ENCODE results near the gene ZNF595. TPM values are rescaled to one million over a fixed set of nuclear protein-coding genes. Genes with fewer than 3 reads are reported as not detected.
"Not testable (repeated sequence)": the region's sequence is repeated elsewhere in the genome, so short reads cannot be mapped to it uniquely, and the experiment has no call there.

The ZNF595 gene
- 10 to 100 TPM in 1 of 2 experiments, 1 to 10 TPM in 1; 8.5 to 10.6 TPM for total RNA-seq

DNA sequence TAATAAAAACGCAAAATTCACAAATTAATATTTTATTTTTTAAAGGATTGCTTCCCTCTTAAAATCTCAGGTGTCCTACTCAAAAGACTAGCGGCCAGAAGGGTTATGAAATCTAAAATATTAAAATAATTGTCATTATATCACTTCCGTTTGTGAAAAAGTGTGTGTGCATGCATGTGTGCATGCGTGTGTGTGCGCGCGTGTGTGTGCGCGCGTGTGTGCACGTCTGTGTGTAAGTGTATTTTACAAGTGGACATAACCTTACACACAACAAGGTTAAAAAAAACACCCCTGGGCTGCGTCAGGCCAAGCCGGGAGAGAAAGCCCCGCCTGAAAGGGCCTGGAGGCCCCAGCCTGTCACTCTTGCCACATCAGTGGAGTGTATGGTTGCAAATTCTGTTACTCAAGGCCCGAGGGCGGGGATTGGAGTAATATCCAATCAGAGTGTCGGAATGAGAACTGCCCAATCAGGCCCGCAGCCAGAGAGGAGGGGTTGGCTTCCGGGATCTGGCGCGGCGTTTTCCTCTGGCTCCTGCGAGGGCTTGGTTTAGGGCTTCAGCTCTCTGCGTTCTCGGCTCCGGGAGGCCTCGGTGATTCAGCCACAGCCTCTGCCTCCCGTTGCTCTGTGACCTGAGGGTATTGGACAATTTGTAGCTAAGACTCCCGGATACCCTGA lies at the start of gene ZNF595:
TSS of gene ZNF595 (plus strand) at position 518 of the 676 bp plus-strand sequence. CDS start 168 bp downstream, outside the sequence.
- H3K4me1 Mint-ChIP-seq; H3K36me3 Mint-ChIP-seq; H3K4me3 Mint-ChIP-seq; H3K9me3 Mint-ChIP-seq (ENCODE audit: low read depth); H3K27ac Mint-ChIP-seq; CTCF ChIA-PET; H3K27me3 Mint-ChIP-seq: not testable (repeated sequence)
- ATAC-seq (peak; percentile 94), DNase-seq (peak; percentile 45)

DNA sequence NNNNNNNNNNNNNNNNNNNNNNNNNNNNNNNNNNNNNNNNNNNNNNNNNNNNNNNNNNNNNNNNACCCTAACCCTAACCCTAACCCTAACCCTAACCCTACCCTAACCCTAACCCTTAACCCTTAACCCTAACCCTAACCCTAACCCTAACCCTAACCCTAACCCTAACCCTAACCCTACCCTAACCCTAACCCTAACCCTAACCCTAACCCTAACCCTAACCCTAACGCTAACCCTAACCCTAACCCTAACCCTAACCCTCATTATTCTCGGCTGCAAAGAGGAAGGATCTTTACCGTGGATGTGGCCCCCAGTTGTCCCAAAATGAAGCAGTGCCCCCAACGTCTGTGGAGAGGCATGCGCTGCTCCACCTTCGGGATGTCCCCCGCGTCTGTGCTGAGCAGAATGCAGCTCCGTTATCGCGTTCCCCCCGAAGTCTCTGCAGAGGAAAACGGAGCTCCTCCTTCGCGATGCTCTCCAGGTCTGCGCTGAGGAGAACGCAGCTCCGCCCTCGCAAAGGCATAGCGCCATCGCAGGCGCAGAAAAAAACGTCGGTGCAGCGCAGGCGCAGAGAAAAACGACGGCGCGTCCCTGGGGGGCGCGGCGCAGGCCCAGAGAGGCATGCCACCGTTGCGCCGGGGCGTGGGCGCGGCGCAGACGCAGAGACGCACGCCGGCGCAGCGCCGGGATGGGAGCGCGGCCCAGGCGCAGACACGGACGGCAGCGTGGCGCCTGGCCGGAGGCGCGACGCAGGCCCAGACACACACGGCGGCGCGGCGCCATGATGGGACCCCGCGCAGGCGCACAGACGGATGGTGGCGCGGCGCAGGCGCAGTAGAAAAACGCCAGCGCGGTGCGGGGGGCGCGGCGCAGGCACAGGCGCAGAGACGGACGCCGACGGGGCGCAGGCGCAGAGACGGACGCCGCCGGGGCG lies 42.9 kb upstream of the ZNF595 start:
- CTCF ChIA-PET; ATAC-seq; H3K9me3 Mint-ChIP-seq (ENCODE audit: low read depth); H3K4me3 Mint-ChIP-seq; H3K27me3 Mint-ChIP-seq; DNase-seq; H3K27ac Mint-ChIP-seq; H3K36me3 Mint-ChIP-seq; H3K4me1 Mint-ChIP-seq: not testable (repeated sequence)

DNA sequence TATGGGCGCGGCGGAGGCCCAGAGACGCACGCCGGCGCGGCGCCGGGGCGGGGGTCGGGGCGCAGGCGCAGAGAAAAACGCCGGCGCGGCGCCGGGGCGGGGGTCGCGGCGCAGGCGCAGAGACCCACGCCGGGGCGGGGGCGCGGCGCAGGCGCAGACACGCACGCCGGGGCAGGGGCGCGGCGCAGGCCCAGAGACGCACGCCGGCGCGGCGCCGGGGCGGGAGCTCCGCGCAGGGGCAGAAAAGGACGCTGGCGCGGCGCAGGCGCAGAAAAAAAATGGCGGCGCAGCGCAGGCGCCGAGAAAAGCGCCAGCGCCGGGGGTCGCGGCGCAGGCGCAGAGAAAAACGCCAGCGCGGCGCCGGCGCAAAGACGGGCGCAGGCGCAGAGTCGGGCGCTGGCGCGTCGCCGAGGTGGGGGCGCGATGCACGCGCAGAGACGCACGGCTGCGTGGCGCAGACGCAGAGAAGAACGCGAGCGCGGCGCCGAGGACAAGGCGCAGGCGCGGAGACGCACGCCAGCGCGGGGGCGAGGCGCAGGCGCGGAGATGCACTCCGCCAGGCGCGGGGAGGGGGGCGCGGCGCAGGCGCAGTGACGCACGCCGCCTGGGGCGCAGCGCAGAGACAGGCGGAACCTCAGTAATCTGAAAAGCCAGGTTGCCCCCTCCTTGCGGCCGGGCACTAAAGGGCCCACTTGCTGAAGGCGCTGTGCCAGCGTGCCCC lies 41.9 kb upstream of the ZNF595 start:
- H3K9me3 Mint-ChIP-seq (ENCODE audit: low read depth); ATAC-seq; H3K36me3 Mint-ChIP-seq; H3K4me1 Mint-ChIP-seq; H3K27me3 Mint-ChIP-seq; H3K27ac Mint-ChIP-seq; H3K4me3 Mint-ChIP-seq; CTCF ChIA-PET; DNase-seq: not testable (repeated sequence)

DNA sequence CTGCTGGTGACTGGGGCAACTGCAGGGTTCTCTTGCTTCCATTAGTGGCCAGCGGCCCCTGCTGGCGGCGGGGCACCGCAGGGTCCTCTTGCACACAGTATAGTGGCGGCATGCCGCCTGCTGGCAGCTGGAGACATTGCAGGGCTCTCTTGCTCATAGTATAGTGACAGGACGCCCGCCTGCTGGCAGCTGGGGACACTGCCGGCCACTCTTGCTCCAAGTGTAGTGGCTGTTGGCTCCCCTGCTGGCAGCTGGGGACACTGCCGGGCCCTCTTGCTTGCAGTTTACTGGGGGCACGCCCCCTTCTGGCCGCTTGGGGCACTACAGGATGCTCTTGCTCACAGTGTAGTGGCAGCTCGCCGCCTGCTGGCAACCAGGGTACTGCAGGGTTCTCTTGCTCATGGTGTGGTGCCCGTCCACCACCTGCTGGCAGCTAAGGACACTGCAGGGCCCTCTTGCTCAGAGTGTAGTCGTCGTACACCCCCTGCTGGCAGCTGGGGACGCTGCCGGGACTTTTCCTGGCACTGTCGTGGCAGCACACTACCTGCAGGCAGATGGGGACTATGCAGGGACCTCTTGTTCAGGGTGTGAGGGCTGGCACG lies 41.2 kb upstream of the ZNF595 start:
- H3K27ac Mint-ChIP-seq; H3K4me3 Mint-ChIP-seq; CTCF ChIA-PET; H3K9me3 Mint-ChIP-seq (ENCODE audit: low read depth); H3K4me1 Mint-ChIP-seq; H3K27me3 Mint-ChIP-seq; H3K36me3 Mint-ChIP-seq: not testable (repeated sequence)
- peak; percentile 45 for DNase-seq
- peak; percentile 63 for ATAC-seq

DNA sequence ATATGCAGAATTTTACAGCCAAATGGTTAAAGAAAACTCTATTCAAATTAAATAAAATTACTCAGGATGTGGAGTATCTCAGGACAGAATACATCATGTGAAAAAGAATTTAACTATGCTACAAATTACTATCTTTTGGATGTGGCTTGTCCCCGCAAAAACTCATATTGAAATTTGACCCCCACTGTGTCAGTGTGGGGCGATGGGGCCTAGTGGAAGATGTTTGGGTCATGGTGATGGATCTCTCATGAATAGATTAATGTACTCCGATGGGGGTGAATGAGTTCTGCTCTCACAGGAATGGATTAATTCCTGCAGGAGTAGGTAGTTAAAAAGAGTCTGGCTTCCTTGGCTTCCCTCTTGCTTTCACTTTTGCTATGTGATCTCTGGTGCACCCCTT lies 35.0 kb upstream of the ZNF595 start:
- H3K27me3 Mint-ChIP-seq; ATAC-seq; CTCF ChIA-PET; H3K4me3 Mint-ChIP-seq; H3K9me3 Mint-ChIP-seq (ENCODE audit: low read depth); H3K4me1 Mint-ChIP-seq; H3K36me3 Mint-ChIP-seq; H3K27ac Mint-ChIP-seq; DNase-seq: not testable (repeated sequence)

DNA sequence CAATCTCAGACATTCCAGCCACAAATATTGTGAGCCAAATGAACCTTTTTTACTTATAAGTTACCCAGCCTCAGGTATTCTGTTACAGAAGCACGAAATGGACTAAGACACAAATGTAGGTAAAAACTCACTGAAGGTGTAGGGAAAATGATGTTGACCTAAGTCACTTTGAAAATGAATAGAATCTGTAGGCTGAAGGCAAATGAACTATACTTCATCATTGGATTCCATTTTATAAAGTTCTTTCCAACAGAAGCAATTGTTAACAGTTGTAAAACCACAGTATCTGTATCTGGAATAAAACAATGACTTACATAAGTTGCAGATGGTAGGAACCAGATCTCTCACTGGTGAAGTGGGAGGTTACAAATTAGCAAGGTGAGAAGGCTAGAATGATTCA lies 34.5 kb upstream of the ZNF595 start:
- ATAC-seq; H3K9me3 Mint-ChIP-seq (ENCODE audit: low read depth); H3K4me1 Mint-ChIP-seq; H3K27me3 Mint-ChIP-seq; H3K4me3 Mint-ChIP-seq; H3K27ac Mint-ChIP-seq; H3K36me3 Mint-ChIP-seq; CTCF ChIA-PET; DNase-seq: not testable (repeated sequence)

DNA sequence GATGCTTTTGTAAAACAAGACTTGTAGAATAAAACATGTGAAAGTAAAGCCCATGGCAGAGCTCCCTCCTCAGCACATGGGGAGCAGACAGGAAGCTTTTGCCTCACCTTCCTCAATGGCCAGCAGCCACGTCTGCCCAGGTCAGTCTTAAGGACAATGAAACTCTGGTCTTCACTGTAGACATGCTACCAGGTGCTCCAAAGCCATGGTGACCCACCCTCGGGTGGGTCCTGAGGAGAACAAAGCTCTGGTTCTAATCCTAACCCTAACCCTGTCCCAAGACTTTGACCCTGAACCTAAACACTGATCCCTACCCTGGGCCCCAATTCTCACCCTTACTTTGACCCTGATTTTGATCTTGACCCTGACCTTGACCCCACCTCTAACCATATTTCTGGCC lies 30.2 kb upstream of the ZNF595 start:
- H3K4me1 Mint-ChIP-seq; H3K9me3 Mint-ChIP-seq (ENCODE audit: low read depth); CTCF ChIA-PET; ATAC-seq; H3K27me3 Mint-ChIP-seq; H3K36me3 Mint-ChIP-seq; H3K4me3 Mint-ChIP-seq; H3K27ac Mint-ChIP-seq; DNase-seq: not testable (repeated sequence)

DNA sequence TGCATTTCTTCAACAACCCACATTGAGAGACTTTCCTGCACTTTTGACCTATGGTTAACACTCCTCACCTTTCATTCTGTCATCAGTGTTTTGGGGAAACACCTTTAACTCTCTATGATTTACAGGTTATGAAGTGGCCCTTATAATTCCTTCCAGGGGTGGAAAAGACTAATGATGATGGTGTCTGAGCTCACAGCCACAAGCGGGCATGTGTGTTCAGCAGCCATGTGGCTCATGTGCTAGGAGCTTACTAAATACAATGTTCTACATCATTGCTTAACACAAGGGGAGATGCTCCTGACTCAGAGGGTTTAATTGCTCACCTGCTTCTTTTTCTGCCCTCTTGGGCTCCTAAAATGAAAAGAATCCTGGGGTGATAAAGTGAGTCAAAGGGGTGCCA lies 28.8 kb upstream of the ZNF595 start:
- H3K4me1 Mint-ChIP-seq; H3K9me3 Mint-ChIP-seq (ENCODE audit: low read depth); H3K36me3 Mint-ChIP-seq; H3K27ac Mint-ChIP-seq; H3K27me3 Mint-ChIP-seq; DNase-seq; H3K4me3 Mint-ChIP-seq; CTCF ChIA-PET; ATAC-seq: not testable (repeated sequence)

DNA sequence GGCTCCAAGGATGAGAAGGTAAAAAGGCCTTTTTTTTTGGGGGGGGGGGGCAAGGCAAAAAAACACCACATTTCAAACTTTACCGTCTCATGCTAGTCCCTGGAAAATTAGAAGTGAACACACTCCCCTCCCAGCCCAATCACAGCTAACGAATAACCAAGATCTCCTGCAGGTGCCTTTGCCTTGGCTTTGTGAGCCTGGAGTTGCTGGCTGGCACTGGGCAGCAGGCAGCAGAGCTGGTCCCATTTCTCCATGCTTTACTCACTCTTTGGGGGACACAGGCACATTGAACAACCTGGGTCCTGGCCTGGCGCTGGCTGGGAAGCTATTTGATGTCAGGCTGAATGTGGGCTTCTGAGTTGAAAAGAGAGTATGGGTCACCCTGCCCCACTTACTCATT lies 25.6 kb upstream of the ZNF595 start:
- H3K9me3 Mint-ChIP-seq (ENCODE audit: low read depth); H3K4me3 Mint-ChIP-seq; ATAC-seq; H3K27ac Mint-ChIP-seq; H3K36me3 Mint-ChIP-seq; CTCF ChIA-PET; H3K4me1 Mint-ChIP-seq; H3K27me3 Mint-ChIP-seq; DNase-seq: not testable (repeated sequence)

DNA sequence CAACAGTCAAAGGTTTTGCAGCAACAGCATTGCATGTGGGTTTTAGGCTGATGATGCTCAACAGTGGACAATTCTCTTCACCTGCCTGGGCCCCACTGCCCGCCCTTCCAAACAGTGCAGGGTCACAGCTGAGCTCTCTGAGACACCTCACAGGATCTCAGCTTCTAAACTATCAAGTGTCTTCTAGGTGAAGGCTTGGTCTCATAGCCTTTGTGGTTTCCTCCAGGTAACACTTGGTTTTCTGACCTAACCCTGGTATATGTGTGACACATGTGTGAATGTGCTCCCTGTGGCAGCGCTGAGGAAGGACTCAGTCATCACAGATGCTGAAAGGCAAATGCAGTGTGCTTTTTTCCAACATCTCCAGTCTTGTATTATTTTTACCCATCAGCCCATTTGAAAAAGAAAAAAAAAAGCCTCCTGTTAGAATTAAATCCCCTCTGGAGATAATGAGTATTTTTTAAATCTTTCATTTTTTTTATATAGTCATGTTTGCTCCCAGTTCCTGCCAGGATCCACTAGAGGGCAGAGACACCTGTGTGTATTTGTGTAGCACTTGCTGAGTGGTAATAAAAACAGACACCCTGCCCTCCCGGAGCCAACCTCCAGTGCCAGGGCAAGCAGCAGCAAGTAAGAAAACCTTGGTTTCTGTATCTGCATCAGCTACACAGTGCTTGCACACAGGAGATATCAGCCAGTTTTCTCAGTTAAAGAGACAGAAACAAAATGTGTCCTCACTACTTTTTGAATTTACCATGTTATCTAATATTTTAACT lies 24.2 kb upstream of the ZNF595 start:
- ATAC-seq: not testable (repeated sequence)

DNA sequence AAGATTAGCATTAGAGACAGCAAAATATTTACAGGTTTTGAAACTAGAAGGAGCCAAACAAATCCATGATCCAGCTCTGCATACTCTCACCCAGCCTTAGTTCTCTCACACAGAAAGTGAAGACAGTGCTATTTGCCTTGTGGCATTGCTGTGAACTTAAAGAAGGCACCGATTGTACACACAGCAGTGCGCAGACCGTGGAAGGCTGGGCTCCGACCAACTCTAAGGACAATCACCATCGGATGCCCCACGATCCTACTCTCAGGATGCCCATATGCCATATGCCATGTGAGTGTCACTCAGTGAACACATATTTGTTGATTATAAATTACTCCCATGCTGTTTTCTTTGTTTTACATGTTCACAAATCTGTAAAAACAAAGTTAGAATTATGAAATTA lies 19.8 kb upstream of the ZNF595 start:
- H3K4me3 Mint-ChIP-seq; H3K9me3 Mint-ChIP-seq (ENCODE audit: low read depth); H3K27ac Mint-ChIP-seq; DNase-seq; H3K36me3 Mint-ChIP-seq; ATAC-seq; CTCF ChIA-PET; H3K4me1 Mint-ChIP-seq; H3K27me3 Mint-ChIP-seq: not testable (repeated sequence)

More for the DNA sequence above, 24.2 kb upstream of the ZNF595 start:
- H3K4me3 Mint-ChIP-seq; DNase-seq; H3K27me3 Mint-ChIP-seq; H3K4me1 Mint-ChIP-seq; H3K27ac Mint-ChIP-seq; H3K36me3 Mint-ChIP-seq; H3K9me3 Mint-ChIP-seq (ENCODE audit: low read depth); CTCF ChIA-PET: not testable (repeated sequence)

DNA sequence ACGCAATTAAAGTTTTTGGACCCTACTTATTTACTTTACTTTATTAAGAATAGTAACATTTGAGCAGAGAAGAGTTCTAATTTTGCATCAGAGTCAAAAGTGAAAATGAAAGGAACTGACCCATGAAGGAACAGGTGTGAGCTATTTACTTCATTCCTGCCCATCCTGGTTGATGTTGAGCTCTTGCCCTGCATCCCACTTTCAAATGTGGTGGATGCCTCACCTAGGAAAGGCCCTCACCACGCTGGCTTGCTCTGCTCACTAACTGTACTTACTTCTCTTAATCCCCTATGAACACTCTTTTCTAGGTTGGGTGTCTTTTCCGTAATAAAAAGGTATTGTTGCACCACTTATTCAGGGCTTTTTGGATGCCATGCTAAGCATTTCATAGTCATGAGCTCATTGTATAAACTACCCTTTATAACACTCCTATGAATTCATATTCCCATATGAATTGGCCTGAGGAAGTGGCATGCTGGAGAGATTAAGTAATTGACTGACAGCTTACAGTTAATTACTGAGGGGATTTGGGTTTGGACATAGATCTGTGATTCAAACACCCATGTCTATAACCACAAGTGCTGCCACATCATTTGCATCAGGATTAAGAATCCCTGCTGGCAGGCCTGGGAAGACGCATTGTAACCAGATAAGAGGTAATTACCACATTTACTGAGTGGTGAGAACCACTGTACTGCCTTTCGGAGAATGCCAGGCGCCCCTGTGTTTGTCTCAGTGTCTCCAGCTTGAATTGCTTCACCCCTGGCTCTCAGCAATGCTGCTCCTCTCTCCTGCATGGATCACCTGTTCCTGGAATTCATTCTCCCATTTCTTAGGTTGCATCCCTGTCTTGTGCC lies 16.3 kb upstream of the ZNF595 start:
- CTCF ChIA-PET; ATAC-seq; H3K27ac Mint-ChIP-seq; H3K4me1 Mint-ChIP-seq; DNase-seq; H3K9me3 Mint-ChIP-seq (ENCODE audit: low read depth); H3K36me3 Mint-ChIP-seq; H3K4me3 Mint-ChIP-seq; H3K27me3 Mint-ChIP-seq: not testable (repeated sequence)

Data from activated CD8-positive, alpha-beta memory T cell treated with anti-CD3 and anti-CD28 coated beads, Interleukin-2, amount 10 ng/mL, durations not matched to agents 7 days and 5 days (primary cell).